Heart left ventricle (tissue), 16 donors: ENCODE data around the gene EFEMP2. TPM values are rescaled to one million over a fixed set of nuclear protein-coding genes. Genes with fewer than 3 reads are reported as not detected.

Experiments
- ATAC-seq, 4 donors: fragments of 200-7000 bp; cut with Tn5 transposase; one replicate each; pipeline ENCODE4 v1.9.1; 2020 to 2022; ENCODE audit warnings: moderate library complexity in 4 of 4, mild to moderate bottlenecking in 3 of 4, moderate number of reproducible peaks in 1 of 4
- DNase-seq, 5 donors: peaks; one replicate each; pipeline ENCODE4 v3.0.0-alpha.2; 2020
- H3K27ac ChIP-seq, 12 donors: fragments of 200-600 bp; sonication (generic) in 4 of 12; one replicate each; pipeline versions ENCODE4 v1.5.0 to v1.8.0; 2016 to 2022; ENCODE audit warnings: mild to moderate bottlenecking in 2 of 12
- H3K27me3 ChIP-seq, 9 donors: fragments of 200-600 bp; sonication (generic) in 2 of 9; one replicate each; pipeline versions ENCODE4 v1.5.1 to v1.8.0; 2016 to 2022; ENCODE audit warnings: mild to moderate bottlenecking in 3 of 9
- H3K36me3 ChIP-seq, 9 donors: fragments of 200-600 bp; sonication (generic) in 2 of 9; one replicate each; pipeline versions ENCODE4 v1.5.0 to v1.8.0; 2018 to 2022; ENCODE audit warnings: mild to moderate bottlenecking in 2 of 9
- H3K4me1 ChIP-seq, 12 donors: fragments of 200-600 bp; sonication (generic) in 4 of 12; one replicate each; pipeline versions ENCODE4 v1.5.0 to v1.8.0; 2016 to 2022; ENCODE audit warnings: mild to moderate bottlenecking in 3 of 12
- H3K4me3 ChIP-seq, 12 donors: fragments of 200-600 bp; sonication (generic) in 4 of 12; one replicate each; pipeline versions ENCODE4 v1.5.0 to v1.8.0; 2017 to 2022; ENCODE audit warnings: mild to moderate bottlenecking in 9 of 12, moderate library complexity in 4 of 12
- H3K9me3 ChIP-seq, 12 donors: fragments of 200-600 bp; sonication (generic) in 4 of 12; one replicate each; pipeline versions ENCODE4 v1.5.0 to v1.8.0; 2016 to 2022; ENCODE audit warnings: mild to moderate bottlenecking in 1 of 12
- CTCF ChIP-seq, 12 donors: fragments of 200-600 bp; sonication (generic) in 4 of 12; IDR thresholded peaks; one replicate each; pipeline versions ENCODE4 v1.5.0 to v1.8.0; 2018 to 2022; ENCODE audit warnings: antibody characterized with exemption in 12 of 12, mild to moderate bottlenecking in 5 of 12
- POLR2A ChIP-seq, 2 donors: fragments of 450-650 bp; IDR thresholded peaks; one replicate each; pipeline ENCODE4 v1.6.1; 2017; ENCODE audit warnings: antibody characterized with exemption in 2 of 2, mild to moderate bottlenecking in 2 of 2, moderate library complexity in 2 of 2
- WGBS, 4 donors: extraction: QIAGEN DNeasy Blood & Tissue Kit in 2 of 4; methylation state at CpG; one replicate each; pipeline versions ENCODE4 v1.1.5 to v1.1.7; 2013 to 2018; 5-methylcytosine and 5-hydroxymethylcytosine counted together
- intact Hi-C, 10 donors: fragments of 100-400 bp; cut with DNase I; formaldehyde crosslinking; loops; one replicate each; pipeline versions ENCODE4 v1.11.1 to v1.14.2; 2022
- polyA plus RNA-seq, 2 donors: library from polyadenylated mRNA; stranded (reverse); fragments of 200-250 nt; gene quantifications; one replicate each; pipeline ENCODE4 v1.2.3, GENCODE V29; 2013
- total RNA-seq, 9 donors: library from RNA; depleted of rRNA in 2 of 9; stranded (reverse); fragments of >200 nt in 2 of 9; fragmentation: NEBNext Ultra II Directional in 3 of 9; extraction: Animal tissue kit (Norgen Biotek cat#: 25700) in 3 of 9; gene quantifications; one replicate each; pipeline versions ENCODE4 v1.1.0 to v1.2.4, GENCODE V29; 2016 to 2023
- donor health status: ischemic (EF 13 %, LVEDD 7.1; RV severe dilation, severe dysfunction).
- donor health status: healthy with polysubstance abuse.
- donor health status: DM: no; HTN: yes; CAD: no.
- donor health status: DM: no; HTN: no; CAD: no.
- donor health status: ischemic (EF 25% LVEDD 6.9; RV normal size, moderate dysfunction).
- donor health status: ischemic (EF 25% LVEDD 5.7; RV mildly dilated, moderate dysfunction).
- donor health status: healthy.
- donor health status: DM: yes; HTN: yes; CAD: no.
- donor health status: ischemic (EF 35%, LVEDD 5.7; RV mildly dilated, moderate dysfunction).
- donor health status: nonischemic (EF 11% LVEDD 7.7; RV severe dilation, severe dysfunction).
- donor health status: DM: yes; HTN: yes; CAD: no.
- donor health status: PGD.
- donor health status: ischemic (EF 29% LVEDD 5.4; RV normal size, mild dysfunction).
- donor health status: nonischemic (EF 23%, LVEDD 6.1; RV moderate dilation, normal function).

Gene EFEMP2
- total and polyA plus RNA-seq, 11 donors: 43.6 to 123 (median 88.4) TPM

- 28 to 56% (median 32%) methylated on average over 3 to 5 of the region's 5 CpGs for WGBS, 4 donors
Observed at GRCh38 chr11:65903068-65903481, 30.5 kb upstream of the EFEMP2 start.

GRCh38 chr11:65900899-65901180 is 28.2 kb upstream of the EFEMP2 start:
- Histone ChIP-seq H3K4me1 (peaks cover 0 to 27% (median 18%) of the 10 kb centered on the region in 12 donors), H3K36me3 (no peaks in the 10 kb centered on the region), H3K27ac (peak overlapping the region in 6 of 12 donors; percentile 20 to 82 (median 65)), H3K9me3 (no peaks in the 10 kb centered on the region), H3K27me3 (peaks cover 0 to 15% (median 0%) of the 10 kb centered on the region in 9 donors), H3K4me3 (peak overlapping the region in 11 of 12 donors; percentile 51 to 81 (median 61))
- intact Hi-C loops: no loop called here
- WGBS, 4 donors: 69 to 80% (median 73%) methylated on average over 11 of the region's 11 CpGs
- DNase-seq (no peak), ATAC-seq (no peak)
- TF ChIP-seq POLR2A (IDR thresholded peaks at IDR 0.05) (no peak), CTCF (IDR thresholded peaks at IDR 0.05) (no peak)

More at GRCh38 chr11:65903068-65903481, 30.5 kb upstream of the EFEMP2 start:
- ATAC-seq (no peak), DNase-seq (peak in 1 of 5 donors; percentile 15)
- no peaks in the 10 kb centered on the region for H3K36me3 ChIP-seq
- no peak overlapping the region for H3K4me3 ChIP-seq
- peaks cover 0 to 26% (median 18%) of the 10 kb centered on the region in 12 donors for H3K4me1 ChIP-seq
- no peak for TF ChIP-seq CTCF (IDR thresholded peaks at IDR 0.05)
- no peak for TF ChIP-seq POLR2A (IDR thresholded peaks at IDR 0.05)
- H3K27ac ChIP-seq: no peak overlapping the region
- H3K9me3 ChIP-seq: no peaks in the 10 kb centered on the region
- peaks cover 0 to 15% (median 0%) of the 10 kb centered on the region in 9 donors for H3K27me3 ChIP-seq
- intact Hi-C loops: no loop called here

GRCh38 chr11:65900125-65900898 is 27.7 kb upstream of the EFEMP2 start, which contains the start of gene FOSL1:
Gene FOSL1, minus strand, starts transcription at chr11:65900388. Its CDS starts 49 bp downstream, at chr11:65900339.
- ATAC-seq (peak; percentile 77 to 96 (median 92)), DNase-seq (peak; percentile 86 to 93 (median 89))
- WGBS, 4 donors: 2 to 6% (median 2%) methylated on average over 31 to 80 of the region's 80 CpGs
- peaks cover 0 to 15% (median 0%) of the 10 kb centered on the region in 9 donors for H3K27me3 ChIP-seq
- peak within 1 kb of the TSS in 8 of 12 donors; percentile 20 to 82 (median 65) for H3K27ac ChIP-seq
- TF ChIP-seq CTCF (IDR thresholded peaks at IDR 0.05) (peak in 1 of 12 donors; percentile 17), POLR2A (IDR thresholded peaks at IDR 0.05) (peak in 1 of 2 donors; percentile 71)
- H3K36me3 ChIP-seq: no peaks in the 10 kb centered on the region
- no peaks in the 10 kb centered on the region for H3K9me3 ChIP-seq
- intact Hi-C loops: no loop called here
- H3K4me1 ChIP-seq: peaks cover 0 to 27% (median 18%) of the 10 kb centered on the region in 12 donors
- peak within 1 kb of the TSS; percentile 41 to 81 (median 61) for H3K4me3 ChIP-seq

GRCh38 chr11:65899356-65900124 is 26.9 kb upstream of the EFEMP2 start:
- H3K9me3 ChIP-seq: no peaks in the 10 kb centered on the region
- intact Hi-C loops: no loop called here
- peak overlapping the region; percentile 41 to 81 (median 61) for H3K4me3 ChIP-seq
- H3K4me1 ChIP-seq: peaks cover 0 to 31% (median 19%) of the 10 kb centered on the region in 12 donors
- ATAC-seq (peak in 3 of 4 donors; percentile 63 to 72 (median 72)), DNase-seq (peak; percentile 56 to 83 (median 65))
- H3K36me3 ChIP-seq: no peaks in the 10 kb centered on the region
- TF ChIP-seq CTCF (IDR thresholded peaks at IDR 0.05) (no peak), POLR2A (IDR thresholded peaks at IDR 0.05) (peak in 1 of 2 donors; percentile 29)
- H3K27ac ChIP-seq: peak overlapping the region in 8 of 12 donors; percentile 20 to 82 (median 65)
- peaks cover 0 to 15% (median 0%) of the 10 kb centered on the region in 9 donors for H3K27me3 ChIP-seq
- 2 to 3% (median 2%) methylated on average over 34 to 78 of the region's 78 CpGs for WGBS, 4 donors
